WTC11 (cell line): ENCODE results near the gene ATP9A. TPM values are rescaled to one million over a fixed set of nuclear protein-coding genes. Genes with fewer than 3 reads are reported as not detected.
"Not testable (repeated sequence)": the region's sequence is repeated elsewhere in the genome, so short reads cannot be mapped to it uniquely, and the experiment has no call there.

Experiments used
- ATAC-seq: fragments of 200-7000 bp; cut with Tn5 transposase; 2 replicates; pipeline ENCODE4 v1.10.0; 2021; ENCODE audit warnings: mild to moderate bottlenecking, moderate library complexity
- CTCF ChIA-PET: fragments of 300-600 bp; sonication (Branson Sonifier 250); formaldehyde crosslinking; loops from one replicate; lab custom pipeline; 2021; ENCODE audit warnings: antibody characterized with exemption; lab: Charles Lee
- POLR2A ChIA-PET: fragments of 350-600 bp; sonication (Branson Sonifier 250); formaldehyde crosslinking; loops from one replicate; lab custom pipeline; 2021; ENCODE audit warnings: antibody characterized with exemption; lab: Charles Lee
- DNase-seq: peaks from one replicate; pipeline ENCODE4 v3.0.0; 2021; ENCODE audit warnings: low spot score
- H3K27ac Mint-ChIP-seq: 2 replicates; pipeline ENCODE4 v1.8.0; 2021; ENCODE audit warnings: mixed read lengths
- H3K27me3 Mint-ChIP-seq: 2 replicates; pipeline ENCODE4 v1.8.0; 2021; ENCODE audit warnings: low read depth, mild to moderate bottlenecking, moderate library complexity, mixed read lengths
- H3K36me3 Mint-ChIP-seq: 2 replicates; pipeline ENCODE4 v1.8.0; 2021; ENCODE audit warnings: mixed read lengths
- H3K4me1 Mint-ChIP-seq: 2 replicates; pipeline ENCODE4 v1.8.0; 2022; ENCODE audit warnings: mixed read lengths
- H3K4me3 Mint-ChIP-seq: 2 replicates; pipeline ENCODE4 v1.8.0; 2021; ENCODE audit warnings: mild to moderate bottlenecking, moderate library complexity, mixed read lengths
- H3K9me3 Mint-ChIP-seq: 2 replicates; pipeline ENCODE4 v1.8.0; 2021; ENCODE audit warnings: mixed read lengths
- CREM ChIP-seq: sonication (generic); formaldehyde crosslinking; IDR thresholded peaks from 2 replicates; pipeline ENCODE4 v1.8.1; 2022; ENCODE audit warnings: mild to moderate bottlenecking, missing genetic modification reagents, moderate library complexity
- E2F4 ChIP-seq: sonication (generic); formaldehyde crosslinking; IDR thresholded peaks from 2 replicates; pipeline ENCODE4 v1.8.1; 2022; ENCODE audit warnings: low read depth, mild to moderate bottlenecking, moderate library complexity, missing genetic modification reagents, borderline replicate concordance
- EMX1 ChIP-seq: fragments of 250-450 bp; sonication (Bioruptor Pico); IDR thresholded peaks from 2 replicates; pipeline ENCODE4 v1.8.0; 2021; ENCODE audit warnings: mild to moderate bottlenecking
- ERG ChIP-seq: fragments of 250-450 bp; sonication (Bioruptor Pico); IDR thresholded peaks from 2 replicates; pipeline ENCODE4 v1.8.0; 2021; ENCODE audit warnings: mild to moderate bottlenecking
- ESRRA ChIP-seq: sonication (generic); formaldehyde crosslinking; IDR thresholded peaks from 2 replicates; pipeline ENCODE4 v1.8.1; 2022; ENCODE audit warnings: mild to moderate bottlenecking, missing genetic modification reagents, borderline replicate concordance
- FOXK1 ChIP-seq: sonication (generic); formaldehyde crosslinking; IDR thresholded peaks from 2 replicates; pipeline ENCODE4 v1.8.0; 2022; ENCODE audit warnings: mild to moderate bottlenecking, moderate library complexity, missing genetic modification reagents
- GRHL2 ChIP-seq: fragments of 250-450 bp; sonication (Bioruptor Pico); IDR thresholded peaks from 2 replicates; pipeline ENCODE4 v1.8.0; 2022; ENCODE audit warnings: mild to moderate bottlenecking, moderate library complexity; ENCODE audit not compliant: insufficient replicate concordance, severe bottlenecking
- JUN ChIP-seq: sonication (generic); formaldehyde crosslinking; IDR thresholded peaks from 2 replicates; pipeline ENCODE4 v1.8.0; 2023; ENCODE audit warnings: mild to moderate bottlenecking, missing genetic modification reagents
- KAT7 ChIP-seq: sonication (generic); formaldehyde crosslinking; IDR thresholded peaks from 2 replicates; pipeline ENCODE4 v1.8.1; 2023; ENCODE audit warnings: missing genetic modification reagents, mild to moderate bottlenecking, borderline replicate concordance
- MAX ChIP-seq: sonication (generic); formaldehyde crosslinking; IDR thresholded peaks from 2 replicates; pipeline ENCODE4 v1.8.0; 2022; ENCODE audit warnings: mild to moderate bottlenecking, missing genetic modification reagents
- MXD4 ChIP-seq: fragments of 250-450 bp; sonication (Bioruptor Pico); IDR thresholded peaks from 2 replicates; pipeline ENCODE4 v1.8.0; 2021; ENCODE audit warnings: mild to moderate bottlenecking, moderate library complexity, borderline replicate concordance
- NFATC4 ChIP-seq: fragments of 250-450 bp; sonication (Bioruptor Pico); IDR thresholded peaks from 2 replicates; pipeline ENCODE4 v1.9.0; 2021; ENCODE audit warnings: mild to moderate bottlenecking
- NFYB ChIP-seq: sonication (generic); formaldehyde crosslinking; conservative IDR thresholded peaks from 2 replicates; pipeline ENCODE4 v1.8.0; 2022; ENCODE audit warnings: low read depth, missing genetic modification reagents
- SMAD3 ChIP-seq: sonication (generic); formaldehyde crosslinking; IDR thresholded peaks from 2 replicates; pipeline ENCODE4 v1.8.0; 2022; ENCODE audit warnings: missing genetic modification reagents, mild to moderate bottlenecking, borderline replicate concordance
- ZNF263 ChIP-seq: sonication (generic); formaldehyde crosslinking; IDR thresholded peaks from 2 replicates; pipeline ENCODE4 v1.8.1; 2022; ENCODE audit warnings: low read depth, mild to moderate bottlenecking, moderate library complexity, missing genetic modification reagents
- ZNF671 ChIP-seq: fragments of 250-450 bp; sonication (Bioruptor Pico); IDR thresholded peaks from 2 replicates; pipeline ENCODE4 v1.8.0; 2021; ENCODE audit warnings: mild to moderate bottlenecking
- total RNA-seq: library from RNA; stranded (reverse); gene quantifications from 3 replicates; pipeline ENCODE4 v1.2.3, GENCODE V29; 2021
- TF ChIP-seq, protein P1 (sequence below): sonication (generic); formaldehyde crosslinking; IDR thresholded peaks from 2 replicates; pipeline ENCODE4 v1.8.1; 2023; ENCODE audit warnings: mild to moderate bottlenecking, missing genetic modification reagents, moderate library complexity
- TF ChIP-seq, protein P2 (sequence below): sonication (generic); formaldehyde crosslinking; conservative IDR thresholded peaks from 2 replicates; pipeline ENCODE4 v1.8.1; 2022; ENCODE audit warnings: mild to moderate bottlenecking, missing genetic modification reagents

The ATP9A gene
- total RNA-seq, 1 experiment from 2014 or later: 5.0 TPM

- POLR2A ChIA-PET: no interaction called here
- no peak for ATAC-seq
- CTCF ChIA-PET: interaction anchor here (1.4 to 1.9 kb wide), 2 partner anchors 23 to 186 kb away, joined by 4 to 5 read pairs; no protein-coding TSS in a partner anchor
- no peaks in the 10 kb centered on the region for H3K4me1 Mint-ChIP-seq
- no peak overlapping the region for H3K4me3 Mint-ChIP-seq
- no peaks in the 10 kb centered on the region for H3K27me3 Mint-ChIP-seq
- DNase-seq: no peak
- no peak overlapping the region for H3K27ac Mint-ChIP-seq
- no peak for TF ChIP-seq CREM
- no peaks in the 10 kb centered on the region for H3K36me3 Mint-ChIP-seq
- peaks cover 18% of the 10 kb centered on the region for H3K9me3 Mint-ChIP-seq
These were observed 196.8 kb downstream of the ATP9A start for GRCh38 chr20:51571460-51571794.

- TF ChIP-seq, protein P1, sequence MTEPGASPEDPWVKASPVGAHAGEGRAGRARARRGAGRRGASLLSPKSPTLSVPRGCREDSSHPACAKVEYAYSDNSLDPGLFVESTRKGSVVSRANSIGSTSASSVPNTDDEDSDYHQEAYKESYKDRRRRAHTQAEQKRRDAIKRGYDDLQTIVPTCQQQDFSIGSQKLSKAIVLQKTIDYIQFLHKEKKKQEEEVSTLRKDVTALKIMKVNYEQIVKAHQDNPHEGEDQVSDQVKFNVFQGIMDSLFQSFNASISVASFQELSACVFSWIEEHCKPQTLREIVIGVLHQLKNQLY (CRISPR knock-in tag): no peak
- TF ChIP-seq GRHL2 (CRISPR knock-in tag): no peak
- CTCF ChIA-PET: interaction anchor here (1.4 to 1.9 kb wide), 2 partner anchors 24 to 185 kb away, joined by 4 to 5 read pairs; no protein-coding TSS in a partner anchor
- Mint-ChIP-seq H3K36me3 (no peaks in the 10 kb centered on the region), H3K27me3 (no peaks in the 10 kb centered on the region; the same call in 1 of the 2 replicates), H3K4me3 (no peak overlapping the region), H3K4me1 (no peaks in the 10 kb centered on the region), H3K27ac (peak overlapping the region; percentile 55; the same call in 1 of the 2 replicates), H3K9me3 (peaks cover 18% of the 10 kb centered on the region)
- no peak for ATAC-seq
- no peak for DNase-seq
- POLR2A ChIA-PET: no interaction called here
These were observed 197.3 kb downstream of the ATP9A start for GRCh38 chr20:51570739-51571459.

DNA sequence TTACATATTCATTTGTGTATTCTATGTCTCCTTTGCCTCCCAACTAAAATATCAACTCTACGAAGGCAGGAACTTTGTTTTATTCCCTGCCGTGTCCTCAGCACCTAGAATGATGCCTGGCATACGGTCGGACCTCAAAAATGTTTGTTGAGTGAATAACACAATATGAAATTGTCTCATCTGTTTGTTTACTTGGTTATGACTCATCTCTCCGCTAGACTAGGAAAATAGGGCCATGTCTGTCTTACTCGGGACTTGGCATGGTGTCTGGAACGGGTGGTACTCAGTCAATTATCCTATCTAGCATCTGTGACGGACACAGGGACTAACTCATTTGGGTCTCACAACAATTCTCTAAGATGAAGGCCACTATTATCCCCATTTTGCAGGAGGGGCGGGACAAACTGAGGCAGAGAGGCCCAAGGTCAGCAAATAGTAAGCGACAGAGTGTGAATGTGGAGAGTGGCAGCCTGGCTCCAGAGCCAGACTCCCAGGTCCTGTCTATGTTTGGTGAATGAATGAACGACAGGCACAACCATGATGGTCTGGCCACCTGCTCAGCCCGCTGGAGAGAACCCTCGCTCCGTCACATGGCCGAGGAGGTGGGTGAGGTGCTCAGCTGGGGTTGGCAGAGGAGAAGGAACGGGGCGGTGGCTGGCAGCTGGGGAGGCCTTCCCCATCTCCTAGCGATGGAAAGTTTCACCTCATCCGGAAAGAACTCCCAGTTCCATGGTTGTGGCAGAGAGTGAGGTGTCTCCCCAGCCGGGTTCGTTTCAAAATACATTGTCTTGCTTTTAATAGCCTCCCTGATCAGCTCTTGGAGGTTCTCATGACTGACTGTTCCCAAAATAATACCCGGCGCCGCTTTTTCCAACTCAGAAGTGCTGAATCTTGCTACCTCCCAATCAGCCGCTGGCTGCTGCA, 198.1 kb downstream of the ATP9A start:
- CTCF ChIA-PET: interaction anchor here (1.4 to 1.9 kb wide), 2 partner anchors 25 to 184 kb away, joined by 4 to 5 read pairs; no protein-coding TSS in a partner anchor
- ATAC-seq (no peak), DNase-seq (no peak)
- no peaks in the 10 kb centered on the region for H3K4me1 Mint-ChIP-seq
- H3K36me3 Mint-ChIP-seq: no peaks in the 10 kb centered on the region
- H3K4me3 Mint-ChIP-seq: no peak overlapping the region
- H3K27me3 Mint-ChIP-seq: no peaks in the 10 kb centered on the region; the same call in none of the 2 replicates
- no peak overlapping the region for H3K27ac Mint-ChIP-seq
- TF ChIP-seq ERG (CRISPR knock-in tag): no peak
- TF ChIP-seq MXD4 (CRISPR knock-in tag): no peak
- POLR2A ChIA-PET: no interaction called here
- peaks cover 17% of the 10 kb centered on the region for H3K9me3 Mint-ChIP-seq

GRCh38 chr20:51568533-51568932, 199.7 kb downstream of the ATP9A start:
- POLR2A ChIA-PET, ATAC-seq, H3K4me1 Mint-ChIP-seq, H3K9me3 Mint-ChIP-seq, H3K4me3 Mint-ChIP-seq, DNase-seq, H3K27ac Mint-ChIP-seq, CTCF ChIA-PET, H3K36me3 Mint-ChIP-seq: not testable (repeated sequence)
- peaks cover 11% of the 10 kb centered on the region for H3K27me3 Mint-ChIP-seq

- ChIA-PET POLR2A (no interaction called here), CTCF (interaction anchor here (1.4 kb wide), 1 partner anchor 11 kb away, joined by 3 read pairs; no protein-coding TSS in a partner anchor)
- peaks cover 20% of the 10 kb centered on the region for H3K27me3 Mint-ChIP-seq
- TF ChIP-seq MXD4 (CRISPR knock-in tag) (no peak), SMAD3 (no peak), ESRRA (CRISPR knock-in tag) (no peak), KAT7 (no peak), EMX1 (no peak), MAX (CRISPR knock-in tag) (no peak), NFYB (CRISPR knock-in tag) (no peak), NFATC4 (CRISPR knock-in tag) (no peak), JUN (no peak), E2F4 (CRISPR knock-in tag) (no peak), FOXK1 (CRISPR knock-in tag) (no peak), ZNF671 (CRISPR knock-in tag) (no peak), ZNF263 (CRISPR knock-in tag) (no peak)
- TF ChIP-seq, protein P2, sequence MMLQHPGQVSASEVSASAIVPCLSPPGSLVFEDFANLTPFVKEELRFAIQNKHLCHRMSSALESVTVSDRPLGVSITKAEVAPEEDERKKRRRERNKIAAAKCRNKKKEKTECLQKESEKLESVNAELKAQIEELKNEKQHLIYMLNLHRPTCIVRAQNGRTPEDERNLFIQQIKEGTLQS (CRISPR knock-in tag): no peak
These were observed 200.6 kb downstream of the ATP9A start for GRCh38 chr20:51567622-51568021.

More at GRCh38 chr20:51567622-51568021, 200.6 kb downstream of the ATP9A start:
- ATAC-seq (no peak), DNase-seq (no peak)
- Mint-ChIP-seq H3K9me3 (peaks cover 9% of the 10 kb centered on the region), H3K36me3 (no peaks in the 10 kb centered on the region), H3K27ac (no peak overlapping the region), H3K4me3 (no peak overlapping the region), H3K4me1 (peaks cover 12% of the 10 kb centered on the region)
